PC-9 (cell line): ENCODE measurements around the gene TMEM242.

Source experiments
- EZH2 ChIP-seq: fragments of 200-600 bp; sonication (generic); IDR thresholded peaks from 2 replicates; pipeline ENCODE4 v1.8.0; 2017; ENCODE audit warnings: antibody characterized with exemption, low read depth
- TF ChIP-seq, protein P1 (sequence below): fragments of 200-600 bp; sonication (generic); conservative IDR thresholded peaks from 2 replicates; pipeline ENCODE4 v1.6.1; 2017; ENCODE audit warnings: mixed run types, antibody characterized with exemption, mild to moderate bottlenecking, moderate library complexity

GRCh38 chr6:157260735-157261410, 62.4 kb downstream of the TMEM242 start:
- TF ChIP-seq, protein P1, sequence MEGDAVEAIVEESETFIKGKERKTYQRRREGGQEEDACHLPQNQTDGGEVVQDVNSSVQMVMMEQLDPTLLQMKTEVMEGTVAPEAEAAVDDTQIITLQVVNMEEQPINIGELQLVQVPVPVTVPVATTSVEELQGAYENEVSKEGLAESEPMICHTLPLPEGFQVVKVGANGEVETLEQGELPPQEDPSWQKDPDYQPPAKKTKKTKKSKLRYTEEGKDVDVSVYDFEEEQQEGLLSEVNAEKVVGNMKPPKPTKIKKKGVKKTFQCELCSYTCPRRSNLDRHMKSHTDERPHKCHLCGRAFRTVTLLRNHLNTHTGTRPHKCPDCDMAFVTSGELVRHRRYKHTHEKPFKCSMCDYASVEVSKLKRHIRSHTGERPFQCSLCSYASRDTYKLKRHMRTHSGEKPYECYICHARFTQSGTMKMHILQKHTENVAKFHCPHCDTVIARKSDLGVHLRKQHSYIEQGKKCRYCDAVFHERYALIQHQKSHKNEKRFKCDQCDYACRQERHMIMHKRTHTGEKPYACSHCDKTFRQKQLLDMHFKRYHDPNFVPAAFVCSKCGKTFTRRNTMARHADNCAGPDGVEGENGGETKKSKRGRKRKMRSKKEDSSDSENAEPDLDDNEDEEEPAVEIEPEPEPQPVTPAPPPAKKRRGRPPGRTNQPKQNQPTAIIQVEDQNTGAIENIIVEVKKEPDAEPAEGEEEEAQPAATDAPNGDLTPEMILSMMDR: no peak
- TF ChIP-seq EZH2: no peak
